Germinal center (tissue), 1 donor: ENCODE results near the gene FCHO1.

Experiments used
- DNase-seq: peaks from one replicate; pipeline ENCODE4 v3.0.0; 2012; ENCODE audit warnings: mixed read lengths, low spot score

FCHO1 gene

DNA sequence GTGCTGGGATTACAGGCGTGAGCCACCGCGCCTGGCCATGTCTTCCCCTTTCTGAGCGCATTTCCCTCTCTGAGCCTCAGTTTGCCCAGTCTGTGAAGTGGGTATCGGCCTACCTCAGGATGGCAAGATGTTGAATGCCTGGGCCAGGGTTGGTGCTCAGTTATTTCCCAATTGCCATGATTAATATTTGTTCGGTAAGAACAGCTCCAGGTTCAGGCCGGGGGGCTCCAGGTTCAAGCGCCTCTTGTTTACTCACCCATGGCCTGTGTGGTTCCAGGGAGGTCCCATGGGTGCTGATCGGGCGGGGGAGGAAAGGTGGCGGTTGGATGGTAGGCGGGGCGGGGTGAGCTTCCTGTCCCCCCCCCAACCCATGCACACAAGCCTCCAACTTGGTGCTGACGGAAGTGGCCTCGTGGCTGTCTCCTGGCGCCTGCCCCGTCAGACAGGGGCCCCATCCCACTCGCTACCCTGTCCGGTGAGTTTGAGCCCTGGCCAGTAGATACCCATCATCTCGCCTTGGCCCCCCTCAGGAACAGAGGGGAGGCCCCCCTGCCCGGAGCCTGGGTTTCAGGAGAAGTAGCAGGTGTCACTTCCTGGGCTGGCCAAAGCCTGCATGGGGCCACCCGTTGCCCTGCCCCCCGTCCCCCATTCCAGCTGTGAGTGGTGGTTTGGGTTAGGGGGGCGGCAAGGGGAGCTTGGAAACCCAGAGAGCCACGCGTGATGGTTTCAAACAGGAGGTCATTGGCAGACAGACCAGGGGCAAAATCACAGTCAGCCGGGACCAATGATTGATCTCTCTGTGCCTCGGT is at the start of gene FCHO1:
FCHO1 (plus strand) TSS at position 375 of the 809 bp plus-strand sequence. CDS start 3,688 bp downstream, outside the sequence.
- DNase-seq, result peak; percentile 79

DNA sequence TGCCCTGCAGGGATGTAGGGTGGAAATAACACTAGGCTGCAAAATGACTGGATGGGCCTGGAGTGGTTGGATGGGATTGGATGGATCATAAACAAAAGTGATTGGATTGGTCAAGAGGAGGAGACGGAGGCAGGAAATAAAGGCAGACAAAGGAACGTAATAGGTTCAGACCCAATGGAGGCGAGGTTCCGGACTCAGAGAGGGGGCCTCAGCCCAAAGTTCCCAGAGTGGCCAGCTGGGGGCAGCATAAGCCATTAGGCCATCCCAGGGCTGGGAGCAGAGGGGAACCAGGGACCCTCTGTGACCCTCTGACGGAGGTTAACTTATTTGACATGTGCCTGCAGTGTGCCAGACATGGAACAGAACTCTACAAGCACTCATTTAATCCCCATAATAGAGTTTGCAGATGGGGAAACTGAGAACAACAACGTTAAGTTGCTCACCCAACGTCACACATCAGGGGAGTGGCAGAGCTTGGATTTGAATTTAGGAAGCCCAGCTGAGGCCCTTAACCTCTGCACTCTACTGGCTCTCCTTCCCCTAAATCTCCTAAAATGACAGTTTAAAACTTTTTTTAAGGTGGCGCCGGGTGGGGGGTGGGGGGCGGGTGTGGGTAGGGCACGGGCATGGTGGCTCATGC is 47.3 kb upstream of the FCHO1 start:
- DNase-seq, result peak; percentile 67

- no peak for DNase-seq
These were observed 44.5 kb upstream of the FCHO1 start for GRCh38 chr19:17706750-17707181.

- no peak for DNase-seq
These were observed 39.4 kb upstream of the FCHO1 start for GRCh38 chr19:17711851-17712250.

DNA sequence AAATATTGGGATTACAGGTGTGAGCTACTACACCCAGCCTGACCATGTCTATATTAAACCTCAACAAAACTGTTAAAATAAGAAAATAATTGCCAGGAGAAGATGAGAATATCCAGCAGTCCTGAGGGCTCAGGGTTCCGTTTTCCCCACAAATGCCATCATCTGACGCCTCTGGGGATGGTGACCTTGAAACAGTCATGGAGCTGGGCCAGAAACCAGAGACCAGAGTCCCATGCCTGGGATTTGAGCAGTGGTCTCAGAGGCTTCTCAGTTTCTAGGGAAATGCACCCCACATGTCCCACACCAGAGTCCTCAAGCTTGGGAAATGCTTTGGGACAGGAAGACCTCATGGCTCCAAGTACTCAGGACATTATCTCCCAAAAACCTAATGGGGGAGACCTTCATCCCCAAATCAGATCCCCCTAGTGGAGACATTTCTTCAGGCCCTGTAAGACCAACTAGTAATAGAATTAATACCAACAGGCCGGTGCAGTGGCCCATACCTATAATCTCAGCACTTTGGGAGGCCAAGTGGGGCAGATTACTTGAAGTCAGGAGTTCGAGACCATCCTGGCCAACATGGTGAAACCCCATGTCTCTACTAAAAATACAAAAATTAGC is 34.9 kb upstream of the FCHO1 start:
- no peak for DNase-seq

- no peak for DNase-seq
These were observed 32.7 kb upstream of the FCHO1 start for GRCh38 chr19:17718550-17718946.

DNA sequence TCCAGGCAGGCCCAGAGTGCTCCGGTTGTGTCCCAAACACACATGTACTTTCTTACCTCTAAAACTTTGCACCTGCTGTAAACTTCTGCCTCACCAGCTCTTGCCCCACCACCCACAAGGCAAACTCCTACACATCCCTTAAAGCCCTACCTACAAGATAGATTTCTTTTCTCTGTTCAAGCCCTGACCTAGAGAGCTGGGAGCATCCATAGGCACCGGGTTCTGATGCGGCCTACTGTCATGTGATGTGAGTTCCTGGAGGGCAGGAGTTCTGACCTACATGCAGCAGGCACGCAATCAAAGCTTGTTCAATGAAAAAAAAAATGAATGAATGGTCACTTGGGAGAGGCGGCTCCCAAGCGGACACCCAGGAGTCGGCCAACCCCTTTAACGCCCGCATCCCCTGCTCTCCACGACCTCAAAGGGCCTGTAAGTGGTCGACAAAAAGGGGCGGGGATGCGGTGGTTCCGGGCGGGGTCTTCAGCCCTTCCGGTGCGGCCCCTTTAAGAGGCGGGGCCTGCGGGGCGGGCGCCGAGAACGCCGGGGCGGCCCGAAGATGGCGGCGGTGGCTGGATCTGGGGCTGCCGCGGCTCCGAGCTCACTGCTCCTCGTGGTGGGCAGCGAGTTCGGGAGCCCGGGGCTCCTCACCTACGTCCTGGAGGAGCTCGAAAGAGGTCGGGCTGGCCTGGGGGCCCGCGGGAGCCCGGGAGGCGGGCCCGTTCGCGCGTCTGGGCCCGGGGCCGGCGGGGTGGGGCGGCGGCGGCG is 32.1 kb upstream of the FCHO1 start, which contains the start of gene MAP1S:
MAP1S (plus strand) TSS at position 534 of the 765 bp plus-strand sequence; CDS start at position 557, 23 bp downstream.
- DNase-seq, result peak; percentile 87

GRCh38 chr19:17719730-17720400 is 31.4 kb upstream of the FCHO1 start:
- peak; percentile 37 for DNase-seq

DNA sequence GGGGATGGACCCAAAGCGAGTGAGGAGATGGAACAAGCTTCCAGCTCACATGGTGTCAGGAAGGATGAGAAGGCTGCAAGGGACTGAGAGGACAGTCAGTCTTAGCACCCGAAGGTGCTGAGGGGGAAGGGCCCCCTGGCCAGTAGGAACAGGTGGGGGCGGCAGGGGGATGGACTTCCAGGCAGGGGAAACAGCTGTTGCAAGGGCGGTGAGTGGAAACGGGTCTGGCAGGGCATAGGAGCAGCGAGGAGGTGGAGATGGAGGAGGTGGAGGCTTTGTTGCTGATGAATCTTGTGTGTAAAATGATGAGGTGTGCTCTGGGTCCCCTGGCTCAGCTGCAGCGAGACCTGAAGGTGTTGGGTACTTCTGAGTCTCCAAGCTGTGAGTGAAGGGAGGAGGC is 30.8 kb upstream of the FCHO1 start:
- DNase-seq, result no peak

GRCh38 chr19:17721111-17721628 is 30.1 kb upstream of the FCHO1 start:
- DNase-seq, result no peak

DNA sequence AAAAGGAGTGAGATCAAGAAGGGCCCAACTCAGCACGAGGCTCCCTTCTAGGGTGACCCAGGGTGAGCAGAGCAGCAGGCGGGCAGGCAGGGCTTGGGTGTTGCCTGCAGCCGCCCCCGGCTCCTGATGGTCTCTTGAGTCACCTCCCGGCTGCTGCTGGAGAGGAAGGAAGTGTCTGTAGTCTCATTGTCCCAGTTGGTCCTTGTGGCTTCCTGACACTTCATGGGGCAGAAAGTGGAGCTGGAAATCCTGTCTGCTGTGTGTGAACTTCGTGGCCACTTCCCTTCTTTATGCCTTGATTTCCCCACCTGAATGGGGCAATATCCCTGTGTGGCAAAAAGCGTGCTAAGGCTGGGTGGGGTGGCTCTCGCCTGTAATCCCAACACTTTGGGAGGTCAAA is 29.5 kb upstream of the FCHO1 start:
- DNase-seq, result no peak

DNA sequence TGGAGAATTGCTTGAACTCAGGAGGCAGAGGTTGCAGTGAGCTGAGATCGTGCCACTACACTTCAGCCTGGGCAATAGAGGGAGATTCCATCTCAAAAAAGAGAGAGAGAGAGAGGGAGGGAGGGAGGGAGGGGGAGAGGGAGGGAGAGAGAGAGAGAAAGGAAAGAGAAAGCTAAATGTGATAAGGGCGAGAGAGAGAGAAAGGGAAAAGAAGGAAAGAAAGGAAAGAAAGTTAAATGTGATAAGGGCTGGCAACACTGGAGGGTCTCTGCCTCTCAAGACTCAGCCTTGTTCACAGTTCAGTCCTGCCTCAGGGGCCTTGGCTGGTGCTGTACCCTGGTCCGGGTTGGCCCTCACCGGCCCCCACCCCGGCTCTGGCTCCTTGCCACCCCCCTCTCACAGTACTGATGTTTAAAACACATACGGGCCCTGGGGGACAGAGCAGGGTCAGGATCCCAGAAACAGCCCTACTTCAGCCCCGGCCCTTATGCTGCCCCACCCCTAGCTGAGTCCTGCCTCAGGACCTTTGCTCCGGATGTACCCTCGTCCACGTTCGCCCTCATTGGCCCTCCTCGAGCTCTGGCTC is 28.5 kb upstream of the FCHO1 start:
- DNase-seq, result no peak

DNA sequence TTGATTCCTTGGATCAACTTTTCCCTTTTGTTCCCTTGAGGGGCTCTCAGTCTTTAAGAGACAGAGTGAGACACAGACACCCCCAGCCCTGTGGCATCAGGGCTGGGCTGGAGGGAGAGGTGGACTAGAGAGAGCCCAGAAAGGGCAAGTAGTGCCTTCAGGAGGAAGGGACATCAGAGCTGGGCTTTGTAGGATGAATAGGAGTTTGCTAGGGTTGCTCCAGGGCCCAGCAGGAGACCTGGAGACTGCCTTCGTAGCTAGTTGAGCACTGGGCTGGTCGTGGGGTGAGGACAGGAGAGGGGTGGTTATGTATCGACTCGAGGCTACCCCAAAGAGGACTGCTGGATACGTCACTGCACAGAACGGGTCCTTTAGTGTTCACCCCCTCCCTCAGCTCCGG is 26.6 kb upstream of the FCHO1 start:
- DNase-seq, result no peak

- no peak for DNase-seq
These were observed 25.7 kb upstream of the FCHO1 start for GRCh38 chr19:17725422-17726078.

- no peak for DNase-seq
These were observed 25.0 kb upstream of the FCHO1 start for GRCh38 chr19:17726136-17726741.

GRCh38 chr19:17726964-17727773 is 24.1 kb upstream of the FCHO1 start:
- DNase-seq, result no peak

DNA sequence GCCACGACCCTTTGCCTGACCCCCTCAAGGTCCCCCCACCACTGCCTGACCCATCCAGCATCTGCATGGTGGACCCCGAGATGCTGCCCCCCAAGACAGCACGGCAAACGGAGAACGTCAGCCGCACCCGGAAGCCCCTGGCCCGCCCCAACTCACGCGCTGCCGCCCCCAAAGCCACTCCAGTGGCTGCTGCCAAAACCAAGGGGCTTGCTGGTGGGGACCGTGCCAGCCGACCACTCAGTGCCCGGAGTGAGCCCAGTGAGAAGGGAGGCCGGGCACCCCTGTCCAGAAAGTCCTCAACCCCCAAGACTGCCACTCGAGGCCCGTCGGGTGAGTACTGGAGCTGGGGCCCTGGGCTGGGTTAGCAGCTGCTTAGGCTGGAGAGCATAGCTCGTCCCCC is 23.4 kb upstream of the FCHO1 start:
- no peak for DNase-seq

GRCh38 chr19:17733127-17733526 is 18.1 kb upstream of the FCHO1 start:
- DNase-seq, result no peak

DNA sequence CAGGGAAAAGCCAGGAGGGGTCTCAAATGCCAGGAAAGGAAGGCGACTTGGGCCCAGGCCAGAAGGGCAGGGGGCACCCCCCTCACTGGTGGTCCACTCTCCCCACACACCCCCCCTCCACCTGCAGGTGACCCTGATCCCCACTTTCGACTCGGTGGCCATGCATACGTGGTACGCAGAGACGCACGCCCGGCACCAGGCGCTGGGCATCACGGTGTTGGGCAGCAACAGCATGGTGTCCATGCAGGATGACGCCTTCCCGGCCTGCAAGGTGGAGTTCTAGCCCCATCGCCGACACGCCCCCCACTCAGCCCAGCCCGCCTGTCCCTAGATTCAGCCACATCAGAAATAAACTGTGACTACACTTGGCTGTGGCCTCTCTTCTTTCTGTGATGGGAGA is 17.1 kb upstream of the FCHO1 start:
- DNase-seq, result no peak
